ENCODE data around the gene MBD6.

The MBD6 gene

GRCh38 chr12:57548013-57548315 is 25.3 kb downstream of the MBD6 start:
- Histone ChIP-seq H4K8ac (ENCODE audit: low read depth, low read length) (no peak overlapping the region), H3K4me2 (ENCODE audit: insufficient read depth, low read length, poor library complexity, severe bottlenecking) (no peak overlapping the region), H2BK12ac (ENCODE audit: low read length) (no peak overlapping the region), H3K23ac (ENCODE audit: low read depth, low read length, poor library complexity) (no peak overlapping the region), H2BK120ac (ENCODE audit: low read depth, low read length) (no peak overlapping the region), H3K9ac (ENCODE audit: low read depth, low read length, poor library complexity) (no peak overlapping the region), H3K79me1 (ENCODE audit: low read depth, low read length) (peaks cover 5% of the 10 kb centered on the region), H3K14ac (ENCODE audit: low read length) (no peak overlapping the region), H2AK5ac (ENCODE audit: low read depth, low read length) (no peak overlapping the region), H2BK5ac (ENCODE audit: low read length) (no peak overlapping the region), H3K27ac (replicated peaks; ENCODE audit: low read length) (no peak overlapping the region), H3K4me1 (ENCODE audit: control insufficient read depth in 2 of 2, insufficient read depth in 1 of 2, low read depth in 1 of 2, low read length in 2 of 2) (peaks cover 26 to 27% of the 10 kb centered on the region in 2 donors), H3K4me3 (ENCODE audit: low read length in 2 of 2) (no peak overlapping the region), H4K91ac (ENCODE audit: low read depth, low read length, poor library complexity) (no peak overlapping the region), H3K4ac (ENCODE audit: low read length) (no peak overlapping the region), H3K9me3 (replicated peaks in 1 of 2; ENCODE audit: control insufficient read depth in 2 of 2, insufficient read depth in 1 of 2, low read depth in 1 of 2, low read length in 2 of 2) (no peaks in the 10 kb centered on the region), H2BK15ac (ENCODE audit: low read length) (no peak overlapping the region), H3K27me3 (ENCODE audit: control insufficient read depth in 3 of 3, insufficient read depth in 3 of 3, low read depth in 1 of 3, low read length in 3 of 3) (peaks cover 0 to 33% (median 11%) of the 10 kb centered on the region in 3 experiments), H2AFZ (ENCODE audit: low read length) (no peak overlapping the region), H3K36me3 (replicated peaks in 1 of 2; ENCODE audit: control insufficient read depth in 2 of 2, insufficient read depth in 2 of 2, low read length in 2 of 2) (peaks cover 4 to 23% of the 10 kb centered on the region in 2 donors), H3K18ac (ENCODE audit: low read length) (no peak overlapping the region)
- DNase-seq (ENCODE audit: low spot score), result no peak
- WGBS, 2 donors (ENCODE audit: extremely low coverage in 2 of 2, insufficient read length in 2 of 2, insufficient replicate concordance in 1 of 2), result 100% methylated on average over 2 of the region's 2 CpGs

GRCh38 chr12:57548488-57548887 is 25.9 kb downstream of the MBD6 start:
- H2AFZ ChIP-seq (ENCODE audit: low read length), result no peak overlapping the region
- H3K4me1 ChIP-seq (ENCODE audit: control insufficient read depth in 2 of 2, insufficient read depth in 1 of 2, low read depth in 1 of 2, low read length in 2 of 2), result peaks cover 32 to 33% of the 10 kb centered on the region in 2 donors
- peaks cover 4 to 20% of the 10 kb centered on the region in 2 donors for H3K36me3 ChIP-seq (replicated peaks in 1 of 2; ENCODE audit: control insufficient read depth in 2 of 2, insufficient read depth in 2 of 2, low read length in 2 of 2)
- H3K14ac ChIP-seq (ENCODE audit: low read length), result no peak overlapping the region
- no peak overlapping the region for H2BK120ac ChIP-seq (ENCODE audit: low read depth, low read length)
- H3K4ac ChIP-seq (ENCODE audit: low read length), result no peak overlapping the region
- no peak overlapping the region for H3K27ac ChIP-seq (replicated peaks; ENCODE audit: low read length)
- H2BK15ac ChIP-seq (ENCODE audit: low read length), result no peak overlapping the region
- H2AK5ac ChIP-seq (ENCODE audit: low read depth, low read length), result no peak overlapping the region
- H3K9me3 ChIP-seq (replicated peaks in 1 of 2; ENCODE audit: control insufficient read depth in 2 of 2, insufficient read depth in 1 of 2, low read depth in 1 of 2, low read length in 2 of 2), result no peaks in the 10 kb centered on the region
- peaks cover 5% of the 10 kb centered on the region for H3K79me1 ChIP-seq (ENCODE audit: low read depth, low read length)
- H3K23ac ChIP-seq (ENCODE audit: low read depth, low read length, poor library complexity), result no peak overlapping the region
- no peak overlapping the region for H2BK12ac ChIP-seq (ENCODE audit: low read length)
- WGBS, 2 donors (ENCODE audit: extremely low coverage in 2 of 2, insufficient read length in 2 of 2, insufficient replicate concordance in 1 of 2), result no CpG with 5 or more reads among the region's 2 CpGs
- no peak overlapping the region for H2BK5ac ChIP-seq (ENCODE audit: low read length)
- no peak overlapping the region for H4K91ac ChIP-seq (ENCODE audit: low read depth, low read length, poor library complexity)
- H3K4me3 ChIP-seq (ENCODE audit: low read length in 2 of 2), result no peak overlapping the region
- DNase-seq (ENCODE audit: low spot score), result no peak
- H4K8ac ChIP-seq (ENCODE audit: low read depth, low read length), result no peak overlapping the region
- no peak overlapping the region for H3K9ac ChIP-seq (ENCODE audit: low read depth, low read length, poor library complexity)
- peaks cover 0 to 33% (median 11%) of the 10 kb centered on the region in 3 experiments for H3K27me3 ChIP-seq (ENCODE audit: control insufficient read depth in 3 of 3, insufficient read depth in 3 of 3, low read depth in 1 of 3, low read length in 3 of 3)
- H3K4me2 ChIP-seq (ENCODE audit: insufficient read depth, low read length, poor library complexity, severe bottlenecking), result no peak overlapping the region
- H3K18ac ChIP-seq (ENCODE audit: low read length), result no peak overlapping the region

GRCh38 chr12:57549203-57549908 is 26.7 kb downstream of the MBD6 start:
- H3K27me3 ChIP-seq (ENCODE audit: control insufficient read depth in 3 of 3, insufficient read depth in 3 of 3, low read depth in 1 of 3, low read length in 3 of 3), result peaks cover 0 to 33% (median 11%) of the 10 kb centered on the region in 3 experiments
- no peaks in the 10 kb centered on the region for H3K9me3 ChIP-seq (replicated peaks in 1 of 2; ENCODE audit: control insufficient read depth in 2 of 2, insufficient read depth in 1 of 2, low read depth in 1 of 2, low read length in 2 of 2)
- H3K79me1 ChIP-seq (ENCODE audit: low read depth, low read length), result peaks cover 5% of the 10 kb centered on the region
- no CpG with 5 or more reads among the region's 13 CpGs for WGBS, 2 donors (ENCODE audit: extremely low coverage in 2 of 2, insufficient read length in 2 of 2, insufficient replicate concordance in 1 of 2)
- H3K9ac ChIP-seq (ENCODE audit: low read depth, low read length, poor library complexity), result no peak overlapping the region
- DNase-seq (ENCODE audit: low spot score), result no peak
- H3K4me1 ChIP-seq (ENCODE audit: control insufficient read depth in 2 of 2, insufficient read depth in 1 of 2, low read depth in 1 of 2, low read length in 2 of 2), result peaks cover 34 to 39% of the 10 kb centered on the region in 2 donors
- H3K23ac ChIP-seq (ENCODE audit: low read depth, low read length, poor library complexity), result peak overlapping the region; percentile 29
- peaks cover 4 to 14% of the 10 kb centered on the region in 2 donors for H3K36me3 ChIP-seq (replicated peaks in 1 of 2; ENCODE audit: control insufficient read depth in 2 of 2, insufficient read depth in 2 of 2, low read length in 2 of 2)
- no peak overlapping the region for H3K14ac ChIP-seq (ENCODE audit: low read length)
- peak overlapping the region; percentile 58 for H3K18ac ChIP-seq (ENCODE audit: low read length)
- no peak overlapping the region for H2BK15ac ChIP-seq (ENCODE audit: low read length)
- peak overlapping the region; percentile 31 for H2AK5ac ChIP-seq (ENCODE audit: low read depth, low read length)
- H2BK5ac ChIP-seq (ENCODE audit: low read length), result no peak overlapping the region
- no peak overlapping the region for H3K27ac ChIP-seq (replicated peaks; ENCODE audit: low read length)
- H2BK120ac ChIP-seq (ENCODE audit: low read depth, low read length), result no peak overlapping the region
- peak overlapping the region; percentile 81 for H3K4me2 ChIP-seq (ENCODE audit: insufficient read depth, low read length, poor library complexity, severe bottlenecking)
- peak overlapping the region; percentile 89 for H2AFZ ChIP-seq (ENCODE audit: low read length)
- H2BK12ac ChIP-seq (ENCODE audit: low read length), result no peak overlapping the region
- H3K4me3 ChIP-seq (ENCODE audit: low read length in 2 of 2), result peak overlapping the region; percentile 60 to 85
- H4K91ac ChIP-seq (ENCODE audit: low read depth, low read length, poor library complexity), result no peak overlapping the region
- no peak overlapping the region for H3K4ac ChIP-seq (ENCODE audit: low read length)
- no peak overlapping the region for H4K8ac ChIP-seq (ENCODE audit: low read depth, low read length)

GRCh38 chr12:57549909-57550640 is 27.5 kb downstream of the MBD6 start, which contains the start of gene KIF5A:
Gene KIF5A, plus strand, starts transcription at chr12:57550044. Its CDS starts 228 bp downstream, at chr12:57550272.
- Histone ChIP-seq H3K4me1 (ENCODE audit: control insufficient read depth in 2 of 2, insufficient read depth in 1 of 2, low read depth in 1 of 2, low read length in 2 of 2) (peaks cover 34 to 39% of the 10 kb centered on the region in 2 donors), H3K14ac (ENCODE audit: low read length) (peak within 1 kb of the TSS; percentile 50), H3K4ac (ENCODE audit: low read length) (no peak within 1 kb of the TSS), H3K9ac (ENCODE audit: low read depth, low read length, poor library complexity) (peak within 1 kb of the TSS; percentile 82), H4K91ac (ENCODE audit: low read depth, low read length, poor library complexity) (no peak within 1 kb of the TSS), H2BK5ac (ENCODE audit: low read length) (no peak within 1 kb of the TSS), H3K36me3 (replicated peaks in 1 of 2; ENCODE audit: control insufficient read depth in 2 of 2, insufficient read depth in 2 of 2, low read length in 2 of 2) (peaks cover 4 to 9% of the 10 kb centered on the region in 2 donors), H3K79me1 (ENCODE audit: low read depth, low read length) (peaks cover 5% of the 10 kb centered on the region), H2BK15ac (ENCODE audit: low read length) (peak within 1 kb of the TSS; percentile 74), H3K4me3 (ENCODE audit: low read length in 2 of 2) (peak within 1 kb of the TSS; percentile 60 to 85), H2BK120ac (ENCODE audit: low read depth, low read length) (no peak within 1 kb of the TSS), H2AFZ (ENCODE audit: low read length) (peak within 1 kb of the TSS; percentile 89), H3K4me2 (ENCODE audit: insufficient read depth, low read length, poor library complexity, severe bottlenecking) (peak within 1 kb of the TSS; percentile 81), H3K18ac (ENCODE audit: low read length) (peak within 1 kb of the TSS; percentile 90), H3K23ac (ENCODE audit: low read depth, low read length, poor library complexity) (peak within 1 kb of the TSS; percentile 29), H2BK12ac (ENCODE audit: low read length) (no peak within 1 kb of the TSS), H3K27me3 (ENCODE audit: control insufficient read depth in 3 of 3, insufficient read depth in 3 of 3, low read depth in 1 of 3, low read length in 3 of 3) (peaks cover 0 to 33% (median 11%) of the 10 kb centered on the region in 3 experiments), H3K9me3 (replicated peaks in 1 of 2; ENCODE audit: control insufficient read depth in 2 of 2, insufficient read depth in 1 of 2, low read depth in 1 of 2, low read length in 2 of 2) (no peaks in the 10 kb centered on the region), H4K8ac (ENCODE audit: low read depth, low read length) (no peak within 1 kb of the TSS), H3K27ac (replicated peaks; ENCODE audit: low read length) (no peak within 1 kb of the TSS), H2AK5ac (ENCODE audit: low read depth, low read length) (peak within 1 kb of the TSS; percentile 31)
- WGBS, 2 donors (ENCODE audit: extremely low coverage in 2 of 2, insufficient read length in 2 of 2, insufficient replicate concordance in 1 of 2), result no CpG with 5 or more reads among the region's 52 CpGs
- peak; percentile 53 for DNase-seq (ENCODE audit: low spot score)

All from neuronal stem cell (in vitro differentiated cells).